Measurements from ENCODE around the gene INPP5K. TPM values are rescaled to one million over a fixed set of nuclear protein-coding genes. Genes with fewer than 3 reads are reported as not detected.

The INPP5K gene
- total RNA-seq, 1 donor from 2014 or later: 19.4 TPM

GRCh38 chr17:1561420-1562175 lies 45.2 kb upstream of the INPP5K start:
- TF ChIP-seq CTCF (conservative IDR thresholded peaks at IDR 0.05): peak; percentile 45
- H3K27ac Mint-ChIP-seq (ENCODE audit: unreplicated experiment): peak overlapping the region; percentile 88
- peak; percentile 32 for DNase-seq (ENCODE audit: low read depth, low spot score)
- H3K27me3 Mint-ChIP-seq (ENCODE audit: low read depth): peaks cover 6% of the 10 kb centered on the region
- H3K9me3 Mint-ChIP-seq: no peaks in the 10 kb centered on the region
- H3K4me1 Mint-ChIP-seq: peaks cover 47% of the 10 kb centered on the region
- no peaks in the 10 kb centered on the region for H3K36me3 Mint-ChIP-seq (ENCODE audit: low read depth)
- peak overlapping the region; percentile 90 for H3K4me3 Mint-ChIP-seq

GRCh38 chr17:1560858-1561355 lies 44.5 kb upstream of the INPP5K start:
- DNase-seq (ENCODE audit: low read depth, low spot score): no peak
- Mint-ChIP-seq H3K9me3 (no peaks in the 10 kb centered on the region), H3K4me3 (peak overlapping the region; percentile 90)

GRCh38 chr17:1560101-1560857 lies 43.9 kb upstream of the INPP5K start:
- H3K9me3 Mint-ChIP-seq: no peaks in the 10 kb centered on the region
- no peak for TF ChIP-seq CTCF (conservative IDR thresholded peaks at IDR 0.05)
- peak overlapping the region; percentile 92 for H3K27ac Mint-ChIP-seq (ENCODE audit: unreplicated experiment)
- H3K4me1 Mint-ChIP-seq: peaks cover 49% of the 10 kb centered on the region
- H3K4me3 Mint-ChIP-seq: peak overlapping the region; percentile 90
- peaks cover 6% of the 10 kb centered on the region for H3K27me3 Mint-ChIP-seq (ENCODE audit: low read depth)
- H3K36me3 Mint-ChIP-seq (ENCODE audit: low read depth): no peaks in the 10 kb centered on the region
- no peak for DNase-seq (ENCODE audit: low read depth, low spot score)

More at GRCh38 chr17:1560858-1561355, 44.5 kb upstream of the INPP5K start:
- Mint-ChIP-seq H3K27me3 (ENCODE audit: low read depth) (peaks cover 6% of the 10 kb centered on the region), H3K4me1 (peaks cover 49% of the 10 kb centered on the region), H3K27ac (ENCODE audit: unreplicated experiment) (peak overlapping the region; percentile 88), H3K36me3 (ENCODE audit: low read depth) (no peaks in the 10 kb centered on the region)
- TF ChIP-seq CTCF (conservative IDR thresholded peaks at IDR 0.05): no peak

- TF ChIP-seq CTCF (conservative IDR thresholded peaks at IDR 0.05): no peak
- Mint-ChIP-seq H3K4me3 (peak overlapping the region; percentile 90), H3K27me3 (ENCODE audit: low read depth) (peaks cover 6% of the 10 kb centered on the region), H3K36me3 (ENCODE audit: low read depth) (no peaks in the 10 kb centered on the region), H3K27ac (ENCODE audit: unreplicated experiment) (peak overlapping the region; percentile 92), H3K9me3 (no peaks in the 10 kb centered on the region), H3K4me1 (peaks cover 49% of the 10 kb centered on the region)
- no peak for DNase-seq (ENCODE audit: low read depth, low spot score)
Measured at GRCh38 chr17:1559047-1560043, 42.9 kb upstream of the INPP5K start.

GRCh38 chr17:1558401-1558800 lies 42.0 kb upstream of the INPP5K start:
- Mint-ChIP-seq H3K27me3 (ENCODE audit: low read depth) (no peaks in the 10 kb centered on the region), H3K4me1 (peaks cover 43% of the 10 kb centered on the region), H3K4me3 (no peak overlapping the region), H3K27ac (ENCODE audit: unreplicated experiment) (no peak overlapping the region), H3K9me3 (no peaks in the 10 kb centered on the region), H3K36me3 (ENCODE audit: low read depth) (no peaks in the 10 kb centered on the region)
- no peak for DNase-seq (ENCODE audit: low read depth, low spot score)
- no peak for TF ChIP-seq CTCF (conservative IDR thresholded peaks at IDR 0.05)

All from neural crest cell (in vitro differentiated cells).